ENCODE measurements around the gene CCDC81. TPM values are rescaled to one million over a fixed set of nuclear protein-coding genes. Genes with fewer than 3 reads are reported as not detected.

Gene CCDC81
- total RNA-seq, 1 donor from 2014 or later = 1.4 TPM

DNA sequence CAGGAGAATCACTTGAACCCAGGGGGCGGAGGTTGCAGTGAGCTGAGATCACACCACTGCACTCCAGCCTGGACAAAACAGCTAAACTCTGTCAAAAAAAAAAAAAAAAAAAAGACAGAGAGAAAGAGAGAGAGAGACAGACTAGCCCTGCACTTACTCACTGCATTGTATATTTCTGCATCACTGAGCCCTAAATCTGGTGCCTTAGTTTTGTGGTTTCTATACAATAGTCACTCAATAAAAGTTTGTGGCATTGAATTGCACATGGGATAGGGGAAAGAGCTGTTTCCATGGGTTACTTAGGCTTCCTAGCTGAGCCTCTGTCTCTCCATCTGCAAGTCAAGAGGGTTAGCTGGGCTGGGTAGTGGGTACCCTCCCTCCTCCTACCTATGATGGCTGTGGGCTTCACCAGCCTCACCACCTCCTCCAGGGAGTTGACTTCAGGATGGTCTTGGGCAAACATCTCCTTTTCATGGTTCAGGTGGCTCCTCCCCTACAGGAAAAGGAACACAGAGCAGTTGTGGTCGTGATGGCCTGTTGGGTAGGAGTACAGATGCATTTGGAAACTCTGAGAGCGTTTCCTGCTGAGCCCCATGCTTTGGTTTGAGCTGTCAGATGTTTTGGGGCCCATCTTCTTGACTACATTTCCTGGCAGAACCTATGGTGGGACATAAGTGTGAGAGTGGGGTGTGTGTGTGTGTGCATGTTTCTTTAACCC lies 73.2 kb downstream of the CCDC81 start:
- no peak for DNase-seq (ENCODE audit: extremely low spot score, unreplicated experiment)
- Mint-ChIP-seq H3K27ac (ENCODE audit: unreplicated experiment) (no peak overlapping the region), H3K9me3 (ENCODE audit: unreplicated experiment) (no peaks in the 10 kb centered on the region), H3K36me3 (ENCODE audit: unreplicated experiment) (peaks cover 7% of the 10 kb centered on the region), H3K4me3 (ENCODE audit: unreplicated experiment) (no peak overlapping the region), H3K27me3 (ENCODE audit: unreplicated experiment) (no peaks in the 10 kb centered on the region), H3K4me1 (ENCODE audit: unreplicated experiment) (peaks cover 1% of the 10 kb centered on the region)
- TF ChIP-seq, protein P1, sequence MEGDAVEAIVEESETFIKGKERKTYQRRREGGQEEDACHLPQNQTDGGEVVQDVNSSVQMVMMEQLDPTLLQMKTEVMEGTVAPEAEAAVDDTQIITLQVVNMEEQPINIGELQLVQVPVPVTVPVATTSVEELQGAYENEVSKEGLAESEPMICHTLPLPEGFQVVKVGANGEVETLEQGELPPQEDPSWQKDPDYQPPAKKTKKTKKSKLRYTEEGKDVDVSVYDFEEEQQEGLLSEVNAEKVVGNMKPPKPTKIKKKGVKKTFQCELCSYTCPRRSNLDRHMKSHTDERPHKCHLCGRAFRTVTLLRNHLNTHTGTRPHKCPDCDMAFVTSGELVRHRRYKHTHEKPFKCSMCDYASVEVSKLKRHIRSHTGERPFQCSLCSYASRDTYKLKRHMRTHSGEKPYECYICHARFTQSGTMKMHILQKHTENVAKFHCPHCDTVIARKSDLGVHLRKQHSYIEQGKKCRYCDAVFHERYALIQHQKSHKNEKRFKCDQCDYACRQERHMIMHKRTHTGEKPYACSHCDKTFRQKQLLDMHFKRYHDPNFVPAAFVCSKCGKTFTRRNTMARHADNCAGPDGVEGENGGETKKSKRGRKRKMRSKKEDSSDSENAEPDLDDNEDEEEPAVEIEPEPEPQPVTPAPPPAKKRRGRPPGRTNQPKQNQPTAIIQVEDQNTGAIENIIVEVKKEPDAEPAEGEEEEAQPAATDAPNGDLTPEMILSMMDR (IDR thresholded peaks at IDR 0.05) = no peak

DNA sequence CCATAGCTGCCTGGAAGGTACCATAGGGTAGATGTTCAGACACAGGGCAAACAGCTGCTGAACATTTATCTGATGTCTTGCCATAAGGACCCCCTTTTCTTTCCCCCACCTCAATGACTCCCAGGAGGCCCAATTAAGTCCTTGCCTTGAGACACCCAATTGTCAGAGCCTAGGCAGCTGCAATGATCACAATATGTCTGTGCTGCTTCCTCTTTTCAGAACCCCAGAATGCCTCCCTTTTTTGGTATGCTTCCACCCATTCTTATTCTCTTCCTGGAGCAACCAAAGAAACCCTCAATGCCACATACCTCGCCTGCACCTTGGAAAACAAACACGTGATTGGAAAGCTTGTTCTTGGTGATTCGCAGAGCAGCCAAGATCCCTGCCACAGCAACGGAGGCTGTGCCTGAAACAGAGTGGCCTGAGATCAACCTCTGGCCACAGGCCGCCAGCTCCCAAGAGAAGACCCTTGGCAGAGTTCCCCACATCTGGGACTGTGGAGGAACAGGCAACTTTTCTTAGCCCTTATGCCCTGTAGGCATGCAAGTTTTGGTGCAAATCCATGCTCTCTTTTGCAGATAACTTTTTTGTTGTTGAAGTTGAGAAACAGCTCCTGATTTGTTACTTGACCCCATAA lies 75.4 kb downstream of the CCDC81 start:
- Mint-ChIP-seq H3K27me3 (ENCODE audit: unreplicated experiment) (no peaks in the 10 kb centered on the region), H3K36me3 (ENCODE audit: unreplicated experiment) (peaks cover 4% of the 10 kb centered on the region), H3K27ac (ENCODE audit: unreplicated experiment) (no peak overlapping the region), H3K4me3 (ENCODE audit: unreplicated experiment) (no peak overlapping the region), H3K9me3 (ENCODE audit: unreplicated experiment) (no peaks in the 10 kb centered on the region), H3K4me1 (ENCODE audit: unreplicated experiment) (no peaks in the 10 kb centered on the region)
- DNase-seq (ENCODE audit: extremely low spot score, unreplicated experiment) = no peak
- TF ChIP-seq, protein P1 (IDR thresholded peaks at IDR 0.05) = no peak

DNA sequence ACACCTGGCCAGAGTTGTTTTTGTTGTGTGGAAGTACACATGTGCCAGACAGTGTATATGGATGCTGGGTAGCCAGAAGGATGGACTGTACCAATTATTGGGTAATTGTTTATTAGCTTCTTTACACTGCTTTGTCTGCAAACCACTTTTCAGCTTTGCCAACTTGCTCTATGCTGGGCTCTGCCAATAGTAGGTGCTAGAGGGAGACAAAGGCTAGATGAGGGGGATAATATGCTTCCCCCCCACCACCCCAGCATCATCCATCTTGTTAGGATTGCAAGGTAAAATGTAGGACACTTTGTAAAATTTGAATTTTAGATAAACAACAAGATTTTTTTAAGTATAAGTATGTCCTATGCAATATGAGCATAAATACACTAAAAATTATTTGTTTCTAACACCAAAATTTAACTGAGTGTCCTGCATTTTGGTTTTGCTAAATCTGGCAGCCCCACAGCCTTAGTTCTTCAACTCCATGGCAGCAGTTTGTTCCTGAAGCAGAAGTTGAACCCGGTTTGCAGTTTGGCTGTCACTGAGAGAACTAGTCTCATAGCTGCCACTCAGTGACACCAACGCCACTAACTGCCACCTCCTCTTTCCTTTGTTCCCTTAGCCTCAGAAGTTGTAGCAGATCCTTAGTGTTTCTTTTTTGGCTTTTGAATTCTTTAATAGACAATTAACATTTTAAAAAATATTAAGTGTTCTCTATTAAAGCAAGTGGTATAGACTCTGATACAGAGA lies 78.8 kb downstream of the CCDC81 start:
- Mint-ChIP-seq H3K36me3 (ENCODE audit: unreplicated experiment) (peaks cover 2% of the 10 kb centered on the region), H3K27ac (ENCODE audit: unreplicated experiment) (no peak overlapping the region)
- TF ChIP-seq, protein P1 (IDR thresholded peaks at IDR 0.05) = no peak

DNA sequence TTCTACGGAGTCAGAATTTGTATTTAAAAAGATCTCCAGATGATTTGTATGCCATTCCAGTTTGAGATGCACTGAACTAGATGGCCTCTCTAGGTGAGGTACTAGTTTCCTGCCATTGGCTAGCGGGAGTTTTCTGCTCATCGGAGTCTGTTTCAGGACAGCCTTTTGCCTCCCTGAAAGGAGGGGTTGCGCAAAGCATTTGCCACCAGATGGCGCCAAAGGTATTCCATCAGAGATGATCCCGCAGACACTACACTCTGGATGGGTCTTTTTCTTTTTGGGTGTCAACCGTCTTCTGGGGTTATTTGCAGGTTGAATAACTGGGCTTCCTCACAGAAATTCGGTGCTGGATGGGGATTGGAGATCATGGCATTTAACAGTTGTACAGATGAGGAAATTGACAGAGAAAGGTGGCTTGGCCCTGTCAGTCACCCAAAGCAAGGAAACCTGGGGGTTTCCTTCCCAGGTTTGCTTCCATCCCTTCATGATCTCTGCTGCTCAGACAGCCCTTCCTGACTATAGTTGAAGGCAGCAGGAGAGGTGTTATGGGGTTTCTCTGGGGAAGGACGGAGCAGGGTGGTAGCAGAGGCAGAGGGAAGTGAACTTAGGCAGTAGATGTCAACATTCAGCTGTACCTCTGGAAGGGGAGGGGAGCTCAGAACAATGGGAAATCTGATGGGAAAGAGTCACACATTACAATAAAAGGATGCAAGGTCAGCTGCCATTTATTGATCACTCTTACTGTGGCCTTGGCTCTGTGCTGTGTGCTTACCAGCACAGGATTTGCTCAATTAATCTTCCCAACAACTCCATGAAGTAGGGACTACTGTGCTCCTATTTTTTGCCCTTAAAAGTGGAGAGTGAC lies 81.6 kb downstream of the CCDC81 start:
- Mint-ChIP-seq H3K27me3 (ENCODE audit: unreplicated experiment) (no peaks in the 10 kb centered on the region), H3K36me3 (ENCODE audit: unreplicated experiment) (no peaks in the 10 kb centered on the region), H3K27ac (ENCODE audit: unreplicated experiment) (peak overlapping the region; percentile 61), H3K4me3 (ENCODE audit: unreplicated experiment) (no peak overlapping the region), H3K4me1 (ENCODE audit: unreplicated experiment) (peaks cover 54% of the 10 kb centered on the region), H3K9me3 (ENCODE audit: unreplicated experiment) (no peaks in the 10 kb centered on the region)
- TF ChIP-seq, protein P1 (IDR thresholded peaks at IDR 0.05) = peak; percentile 94
- DNase-seq (ENCODE audit: extremely low spot score, unreplicated experiment) = peak; percentile 93

More for the DNA sequence above, 78.8 kb downstream of the CCDC81 start:
- no peak for DNase-seq (ENCODE audit: extremely low spot score, unreplicated experiment)
- H3K27me3 Mint-ChIP-seq (ENCODE audit: unreplicated experiment) = no peaks in the 10 kb centered on the region
- H3K4me1 Mint-ChIP-seq (ENCODE audit: unreplicated experiment) = peaks cover 25% of the 10 kb centered on the region
- H3K9me3 Mint-ChIP-seq (ENCODE audit: unreplicated experiment) = no peaks in the 10 kb centered on the region
- no peak overlapping the region for H3K4me3 Mint-ChIP-seq (ENCODE audit: unreplicated experiment)
